Panc1 (cell line): ENCODE measurements around the gene CUEDC1.

Experiments
- CTCF ChIP-seq: fragments of 450-650 bp; IDR thresholded peaks from 2 replicates; pipeline ENCODE4 v1.5.1; 2017; ENCODE audit warnings: mild to moderate bottlenecking
- POLR2AphosphoS5 ChIP-seq: IDR thresholded peaks from 2 replicates; pipeline ENCODE4 v1.6.1; 2012; ENCODE audit warnings: mild to moderate bottlenecking, low read depth, low read length, moderate library complexity
- TCF7L2 ChIP-seq: IDR thresholded peaks from 2 replicates; pipeline ENCODE4 v1.6.1; 2011; ENCODE audit warnings: mild to moderate bottlenecking, low read depth, low read length, inconsistent platforms

DNA sequence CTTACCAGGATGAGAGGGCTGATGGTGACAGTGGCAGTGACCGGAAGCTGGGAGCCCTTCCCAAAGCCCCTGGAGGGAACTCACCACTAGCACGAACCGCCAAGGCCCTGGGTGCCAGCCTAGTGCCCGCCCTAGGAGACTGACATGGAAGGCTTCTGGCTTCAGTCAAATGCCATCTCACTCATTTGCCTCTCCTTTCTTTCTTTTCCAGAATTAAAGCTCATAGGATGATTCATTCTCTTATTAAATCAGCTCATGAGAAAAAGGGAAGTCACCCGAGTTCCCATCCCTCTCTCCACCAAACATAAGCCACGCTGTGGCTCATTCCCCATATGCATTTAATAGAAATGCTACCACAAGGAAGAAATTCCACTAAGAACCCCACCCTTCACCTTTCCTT, 12.1 kb downstream of the CUEDC1 start:
- TF ChIP-seq CTCF (no peak), TCF7L2 (no peak), POLR2AphosphoS5 (no peak)
